DOHH2 (cell line): ENCODE results near the gene NUDT16L1.

Experiments used
- H3F3A ChIP-seq: fragments of 200-600 bp; sonication (generic), shearing (Covaris generic); 2 replicates; pipeline ENCODE4 v1.6.0; 2016; ENCODE audit warnings: antibody characterized with exemption, mild to moderate bottlenecking; ENCODE audit not compliant: control insufficient read depth, insufficient read depth
- H3K27ac ChIP-seq: fragments of 200-600 bp; sonication (generic); 2 replicates; pipeline ENCODE4 v1.5.1; 2014; ENCODE audit warnings: low read depth, mild to moderate bottlenecking, low read length, moderate library complexity
- H3K27me3 ChIP-seq: fragments of 200-600 bp; sonication (generic); 2 replicates; pipeline ENCODE4 v1.6.1; 2014; ENCODE audit warnings: mild to moderate bottlenecking, low read length, mixed read lengths; ENCODE audit not compliant: control insufficient read depth
- H3K36me3 ChIP-seq: fragments of 200-600 bp; sonication (generic); 2 replicates; pipeline ENCODE4 v1.6.1; 2014; ENCODE audit warnings: mild to moderate bottlenecking, low read length, moderate library complexity, mixed read lengths; ENCODE audit not compliant: control insufficient read depth
- H3K4me1 ChIP-seq: fragments of 200-600 bp; sonication (generic); 2 replicates; pipeline ENCODE4 v1.6.1; 2014; ENCODE audit warnings: mild to moderate bottlenecking, low read length, mixed read lengths; ENCODE audit not compliant: control insufficient read depth
- H3K4me2 ChIP-seq: fragments of 200-600 bp; sonication (generic); 2 replicates; pipeline ENCODE4 v1.6.0; 2014; ENCODE audit warnings: mild to moderate bottlenecking, low read length, moderate library complexity
- H3K4me3 ChIP-seq: fragments of 200-600 bp; sonication (generic); 2 replicates; pipeline ENCODE4 v1.5.1; 2014; ENCODE audit warnings: mild to moderate bottlenecking, low read length, mixed read lengths
- H3K79me2 ChIP-seq: fragments of 200-600 bp; sonication (generic); 2 replicates; pipeline ENCODE4 v1.6.1; 2014; ENCODE audit warnings: mild to moderate bottlenecking, low read length, mixed read lengths; ENCODE audit not compliant: control insufficient read depth
- H3K9me2 ChIP-seq: fragments of 200-600 bp; sonication (generic); replicated peaks from 2 replicates; pipeline ENCODE4 v1.6.1; 2014; ENCODE audit warnings: mild to moderate bottlenecking, low read length, mixed read lengths; ENCODE audit not compliant: control insufficient read depth
- H3K9me3 ChIP-seq: fragments of 200-600 bp; sonication (generic); 2 replicates; pipeline ENCODE4 v1.6.1; 2014; ENCODE audit warnings: antibody characterized with exemption, low read length, mixed read lengths; ENCODE audit not compliant: control insufficient read depth, insufficient read depth
- H4K20me1 ChIP-seq: fragments of 200-600 bp; sonication (generic); 2 replicates; pipeline ENCODE4 v1.6.0; 2014; ENCODE audit warnings: low read depth, mild to moderate bottlenecking, antibody characterized with exemption, low read length, moderate library complexity; ENCODE audit not compliant: control insufficient read depth, insufficient read depth
- EZH2phosphoT487 ChIP-seq: fragments of 200-600 bp; sonication (generic); IDR thresholded peaks from 2 replicates; pipeline ENCODE4 v1.6.1; 2017; ENCODE audit warnings: borderline replicate concordance, mild to moderate bottlenecking, antibody characterized with exemption, low read length, moderate library complexity, mixed read lengths
- TF ChIP-seq, protein P1 (sequence below): fragments of 200-600 bp; sonication (generic); IDR thresholded peaks from one replicate; pipeline ENCODE4 v1.5.1; 2014; ENCODE audit warnings: antibody characterized with exemption, mild to moderate bottlenecking, low read depth, low read length; ENCODE audit not compliant: poor library complexity, severe bottlenecking

Gene NUDT16L1

DNA sequence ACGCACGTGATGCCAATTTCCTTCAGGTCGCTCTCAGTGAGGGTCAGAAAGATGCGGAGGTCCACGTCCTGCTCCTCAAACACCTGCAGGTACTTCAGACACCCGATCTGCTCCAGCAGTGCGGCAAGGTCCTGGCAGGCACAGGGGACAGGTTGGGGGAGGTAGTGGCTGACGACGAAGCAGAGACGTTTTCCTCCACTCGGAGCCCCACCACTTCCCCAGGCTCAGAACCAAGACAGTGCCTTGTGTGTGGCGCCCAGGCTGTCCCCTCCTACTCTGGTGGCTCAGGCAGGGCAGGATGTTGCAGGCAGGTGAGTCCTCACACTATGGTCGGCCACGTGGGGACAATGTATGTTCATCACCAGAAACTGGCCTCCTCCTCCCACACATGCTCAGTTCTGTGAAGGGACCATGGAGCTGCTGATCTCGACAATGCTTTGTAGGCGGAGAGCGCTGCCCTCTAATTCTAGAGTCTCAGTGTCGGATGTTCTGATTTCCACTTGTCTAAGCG is 5.7 kb downstream of the NUDT16L1 start:
- Histone ChIP-seq H3K4me3 (no peak overlapping the region), H3K36me3 (peaks cover 38% of the 10 kb centered on the region), H3K9me2 (no peaks in the 10 kb centered on the region), H3K27me3 (no peaks in the 10 kb centered on the region), H3K79me2 (peaks cover 11% of the 10 kb centered on the region), H3K4me2 (no peak overlapping the region), H3K4me1 (peaks cover 6% of the 10 kb centered on the region; the same call in 1 of the 2 replicates), H4K20me1 (peaks cover 4% of the 10 kb centered on the region; the same call in 1 of the 2 replicates), H3K27ac (no peak overlapping the region), H3K9me3 (no peaks in the 10 kb centered on the region), H3F3A (no peaks in the 10 kb centered on the region)
- TF ChIP-seq, protein P1, sequence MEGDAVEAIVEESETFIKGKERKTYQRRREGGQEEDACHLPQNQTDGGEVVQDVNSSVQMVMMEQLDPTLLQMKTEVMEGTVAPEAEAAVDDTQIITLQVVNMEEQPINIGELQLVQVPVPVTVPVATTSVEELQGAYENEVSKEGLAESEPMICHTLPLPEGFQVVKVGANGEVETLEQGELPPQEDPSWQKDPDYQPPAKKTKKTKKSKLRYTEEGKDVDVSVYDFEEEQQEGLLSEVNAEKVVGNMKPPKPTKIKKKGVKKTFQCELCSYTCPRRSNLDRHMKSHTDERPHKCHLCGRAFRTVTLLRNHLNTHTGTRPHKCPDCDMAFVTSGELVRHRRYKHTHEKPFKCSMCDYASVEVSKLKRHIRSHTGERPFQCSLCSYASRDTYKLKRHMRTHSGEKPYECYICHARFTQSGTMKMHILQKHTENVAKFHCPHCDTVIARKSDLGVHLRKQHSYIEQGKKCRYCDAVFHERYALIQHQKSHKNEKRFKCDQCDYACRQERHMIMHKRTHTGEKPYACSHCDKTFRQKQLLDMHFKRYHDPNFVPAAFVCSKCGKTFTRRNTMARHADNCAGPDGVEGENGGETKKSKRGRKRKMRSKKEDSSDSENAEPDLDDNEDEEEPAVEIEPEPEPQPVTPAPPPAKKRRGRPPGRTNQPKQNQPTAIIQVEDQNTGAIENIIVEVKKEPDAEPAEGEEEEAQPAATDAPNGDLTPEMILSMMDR = no peak
- TF ChIP-seq EZH2phosphoT487 = no peak

DNA sequence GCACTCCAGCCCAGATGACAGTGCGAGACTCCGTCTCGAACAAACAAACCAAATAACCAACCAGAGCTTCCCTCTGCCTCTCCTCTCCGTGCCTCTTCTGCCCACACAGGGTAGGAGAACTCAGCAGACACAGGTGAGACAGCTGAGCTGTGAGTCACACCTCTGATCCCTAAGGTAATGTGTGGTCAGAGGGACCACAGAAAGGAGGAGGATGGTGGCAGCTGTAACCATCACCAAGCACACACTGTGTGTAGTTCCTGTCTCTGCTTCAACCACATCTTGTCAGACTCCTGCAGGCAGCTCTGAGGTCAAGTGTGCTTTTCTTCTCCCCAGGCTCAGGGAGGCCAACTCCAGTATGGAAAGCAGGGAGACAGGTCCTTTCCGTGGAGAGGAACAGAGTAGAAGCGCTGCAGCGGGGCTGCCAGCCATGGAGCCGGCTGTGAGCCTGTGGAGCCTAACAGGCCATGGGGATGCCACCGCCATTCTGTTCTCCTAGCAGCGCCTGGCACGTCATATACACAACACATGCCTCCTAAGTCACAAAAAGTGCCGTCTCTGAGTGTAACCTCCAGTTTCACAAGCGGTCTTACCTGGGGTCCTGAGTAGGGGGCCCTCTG is 7.1 kb downstream of the NUDT16L1 start:
- no peaks in the 10 kb centered on the region for H3K79me2 ChIP-seq
- no peaks in the 10 kb centered on the region for H3K4me1 ChIP-seq
- H3K9me2 ChIP-seq = no peaks in the 10 kb centered on the region
- H3K4me3 ChIP-seq = no peak overlapping the region
- peaks cover 33% of the 10 kb centered on the region for H3K36me3 ChIP-seq
- no peaks in the 10 kb centered on the region for H3F3A ChIP-seq
- peaks cover under 1% of the 10 kb centered on the region; the same call in 1 of the 2 replicates for H4K20me1 ChIP-seq
- no peak overlapping the region for H3K27ac ChIP-seq
- TF ChIP-seq, protein P1 = no peak
- TF ChIP-seq EZH2phosphoT487 = no peak
- H3K27me3 ChIP-seq = no peaks in the 10 kb centered on the region
- H3K9me3 ChIP-seq = no peaks in the 10 kb centered on the region
- H3K4me2 ChIP-seq = no peak overlapping the region

DNA sequence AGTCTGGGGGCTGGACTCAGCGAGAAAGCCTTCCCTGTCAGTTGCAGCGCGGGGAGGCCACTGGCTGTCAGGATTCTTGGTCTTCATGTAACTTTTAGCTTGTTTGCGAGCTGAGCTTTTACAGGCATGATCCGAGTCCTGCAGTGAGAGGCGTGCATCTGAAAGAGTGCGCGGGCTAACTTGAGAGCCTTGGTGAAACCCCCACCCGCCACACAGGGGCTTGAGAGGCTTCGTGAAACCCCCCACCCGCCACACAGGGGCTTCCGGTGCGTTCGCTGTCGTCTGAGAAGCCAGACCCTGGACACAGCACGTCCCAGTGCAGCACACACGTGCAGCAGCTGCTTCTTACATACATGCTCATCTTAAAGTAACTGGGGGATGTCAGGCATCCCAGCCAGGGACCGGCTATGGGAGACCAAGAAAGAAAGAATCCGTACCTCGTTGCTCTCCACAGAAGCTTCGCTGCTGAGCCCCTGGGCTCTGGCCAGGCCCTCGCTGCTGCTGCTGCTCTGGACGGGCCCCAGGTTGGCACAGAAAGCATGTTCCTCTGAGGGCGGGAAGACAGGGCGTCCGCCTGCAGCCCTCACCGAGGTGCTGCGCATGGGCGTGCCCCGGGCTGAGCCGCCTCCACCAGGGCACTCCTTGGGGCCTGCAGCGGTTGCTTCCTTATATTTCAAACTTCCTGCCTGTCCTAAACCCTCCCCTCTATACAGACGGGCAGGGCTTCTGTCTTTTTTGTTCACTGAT is 7.8 kb downstream of the NUDT16L1 start:
- H4K20me1 ChIP-seq = no peaks in the 10 kb centered on the region; the same call in 1 of the 2 replicates
- H3K27ac ChIP-seq = no peak overlapping the region
- H3K4me3 ChIP-seq = no peak overlapping the region
- TF ChIP-seq EZH2phosphoT487 = no peak
- TF ChIP-seq, protein P1 = no peak
- no peaks in the 10 kb centered on the region for H3K9me2 ChIP-seq
- no peak overlapping the region for H3K4me2 ChIP-seq
- no peaks in the 10 kb centered on the region for H3F3A ChIP-seq
- H3K36me3 ChIP-seq = peaks cover 27% of the 10 kb centered on the region
- no peaks in the 10 kb centered on the region for H3K79me2 ChIP-seq
- no peaks in the 10 kb centered on the region for H3K27me3 ChIP-seq
- H3K9me3 ChIP-seq = no peaks in the 10 kb centered on the region
- H3K4me1 ChIP-seq = no peaks in the 10 kb centered on the region
